Keratinocyte (primary cell): ENCODE results near the gene FSTL5. TPM values are rescaled to one million over a fixed set of nuclear protein-coding genes. Genes with fewer than 3 reads are reported as not detected.

ENCODE experiments used
- DNase-seq: peaks from one replicate; pipeline ENCODE4 v3.0.0-alpha.2; 2011; ENCODE audit warnings: low read depth, missing footprints, low spot score
- FAIRE-seq: peaks from 2 replicates; lab custom pipeline; 2011; peaks lifted over from hg19 to GRCh38; lab: Jason Lieb, UNC
- H2AFZ ChIP-seq: 2 replicates; pipeline ENCODE4 v1.6.0; 2012; ENCODE audit warnings: low read length, control low read depth, inconsistent platforms; ENCODE audit not compliant: control insufficient read depth
- H3K27ac ChIP-seq: 2 replicates; pipeline ENCODE4 v1.5.1; 2011; ENCODE audit warnings: low read length; ENCODE audit not compliant: control insufficient read depth, insufficient read depth
- H3K27me3 ChIP-seq: 3 replicates; pipeline ENCODE4 v1.6.0; 2011; ENCODE audit warnings: low read length; ENCODE audit not compliant: control insufficient read depth, insufficient read depth; ENCODE audit errors: extremely low read depth
- H3K36me3 ChIP-seq, 2 experiments: 2 replicates in 1 of 2; 3 replicates in 1 of 2; pipeline ENCODE4 v1.5.1; 2011; ENCODE audit warnings: low read length in 2 of 2, mild to moderate bottlenecking in 1 of 2; ENCODE audit not compliant: control insufficient read depth in 2 of 2, insufficient read depth in 2 of 2; ENCODE audit errors: extremely low read depth in 1 of 2
- H3K4me1 ChIP-seq: 3 replicates; pipeline ENCODE4 v1.5.1; 2011; ENCODE audit warnings: low read length; ENCODE audit not compliant: control insufficient read depth, insufficient read depth; ENCODE audit errors: extremely low read depth
- H3K4me2 ChIP-seq: 3 replicates; pipeline ENCODE4 v1.6.0; 2011; ENCODE audit warnings: low read depth, low read length; ENCODE audit not compliant: control insufficient read depth, insufficient read depth; ENCODE audit errors: extremely low read depth
- H3K4me3 ChIP-seq, 3 experiments: fragments of 200-600 bp in 1 of 3; sonication (generic) in 1 of 3; 2 replicates in 2 of 3; 3 replicates in 1 of 3; pipeline ENCODE4 v1.5.1; 2011 to 2016; ENCODE audit warnings: low read length in 3 of 3, mild to moderate bottlenecking in 3 of 3, control low read depth in 2 of 3, inconsistent platforms in 1 of 3, low read depth in 1 of 3, mixed read lengths in 1 of 3, mixed run types in 1 of 3, moderate library complexity in 1 of 3; ENCODE audit not compliant: control insufficient read depth in 2 of 3, insufficient read depth in 2 of 3; ENCODE audit errors: extremely low read depth in 1 of 3
- H3K79me2 ChIP-seq: 2 replicates; pipeline ENCODE4 v1.6.0; 2012; ENCODE audit warnings: low read length; ENCODE audit not compliant: control insufficient read depth, insufficient read depth
- H3K9ac ChIP-seq: 3 replicates; pipeline ENCODE4 v1.6.0; 2011; ENCODE audit warnings: low read length; ENCODE audit not compliant: control insufficient read depth, insufficient read depth; ENCODE audit errors: extremely low read depth
- H3K9me1 ChIP-seq: 3 replicates; pipeline ENCODE4 v1.6.0; 2011; ENCODE audit warnings: low read length; ENCODE audit not compliant: control insufficient read depth, insufficient read depth; ENCODE audit errors: extremely low read depth
- H3K9me3 ChIP-seq: 2 replicates; pipeline ENCODE4 v1.5.1; 2012; ENCODE audit warnings: low read depth, low read length; ENCODE audit not compliant: control insufficient read depth
- H4K20me1 ChIP-seq: 3 replicates; pipeline ENCODE4 v1.6.0; 2011; ENCODE audit warnings: low read length; ENCODE audit not compliant: control insufficient read depth, insufficient read depth; ENCODE audit errors: extremely low read depth
- EZH2 ChIP-seq: IDR thresholded peaks from one replicate; pipeline ENCODE4 v1.6.1; 2012; ENCODE audit warnings: inconsistent platforms, mild to moderate bottlenecking, low read length, moderate library complexity
- dilution Hi-C: fragments of 300-500 bp; cut with MboI; formaldehyde crosslinking; loops from one replicate; pipeline ENCODE4 v1.7.0; 2020; ENCODE audit warnings: low sequenced_read_pairs; ENCODE audit not compliant: extremely low pct_ligation_motif_present
- polyA plus RNA-seq, 5 experiments: library from polyadenylated mRNA; depleted of rRNA in 3 of 5; stranded (reverse) in 3 of 5; stranded (forward) in 1 of 5; unstranded in 1 of 5; fragments of >200 nt; gene quantifications; 1 replicate in 1 of 5; 2 replicates in 3 of 5; 3 replicates in 1 of 5; pipeline versions ENCODE4 v1.2.1 to v1.2.3, GENCODE V29; 2011 to 2012; ENCODE audit warnings: missing spikeins in 2 of 5, low read depth in 1 of 5, low replicate concordance in 1 of 5
- TF ChIP-seq, protein P1 (sequence below), 3 experiments: IDR thresholded peaks in 1 of 3; conservative IDR thresholded peaks in 1 of 3; optimal IDR thresholded peaks in 1 of 3; 2 replicates in 2 of 3; 3 replicates in 1 of 3; pipeline versions ENCODE3 to v1.5.1; 2011; ENCODE audit warnings: low read length in 3 of 3, mild to moderate bottlenecking in 3 of 3, moderate library complexity in 2 of 3, control low read depth in 1 of 3, inconsistent platforms in 1 of 3; ENCODE audit not compliant: insufficient read depth in 2 of 3; ENCODE audit errors: extremely low read depth in 1 of 3

Gene FSTL5
- polyA plus RNA-seq, 1 donor (not counting 4 experiments of a cell fraction or from before 2014, with no cell fraction given): not detected

DNA sequence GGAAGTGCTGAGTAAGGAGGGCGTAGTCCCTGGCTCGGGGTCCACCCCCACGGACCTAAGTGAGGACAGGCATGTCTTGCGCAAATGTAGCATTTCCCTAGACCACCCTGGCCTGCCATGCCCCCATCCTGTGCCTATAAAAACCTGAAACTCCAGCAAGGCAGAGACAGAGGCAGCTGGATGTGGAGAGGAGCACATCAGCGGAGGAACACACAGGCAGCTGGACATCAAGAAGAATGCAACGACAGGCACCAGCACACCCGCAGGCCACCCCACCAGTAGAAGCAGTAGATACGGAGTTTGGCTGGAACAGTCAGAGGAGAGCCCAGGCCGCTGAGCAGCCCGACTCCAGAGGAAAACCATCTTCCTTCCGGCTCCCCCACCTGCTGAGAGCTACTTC lies 345.9 kb downstream of the FSTL5 start:
- Histone ChIP-seq H3K79me2 (no peaks in the 10 kb centered on the region), H3K4me1 (no peaks in the 10 kb centered on the region), H3K36me3 (no peaks in the 10 kb centered on the region), H3K9me3 (no peaks in the 10 kb centered on the region), H3K27me3 (no peaks in the 10 kb centered on the region), H3K9me1 (no peaks in the 10 kb centered on the region), H4K20me1 (no peaks in the 10 kb centered on the region), H3K9ac (no peak overlapping the region), H3K4me2 (no peak overlapping the region), H3K4me3 (no peak overlapping the region), H2AFZ (no peak overlapping the region), H3K27ac (no peak overlapping the region)
- no peak for FAIRE-seq
- dilution Hi-C loops: no loop called here
- no peak for DNase-seq
- TF ChIP-seq, protein P1, sequence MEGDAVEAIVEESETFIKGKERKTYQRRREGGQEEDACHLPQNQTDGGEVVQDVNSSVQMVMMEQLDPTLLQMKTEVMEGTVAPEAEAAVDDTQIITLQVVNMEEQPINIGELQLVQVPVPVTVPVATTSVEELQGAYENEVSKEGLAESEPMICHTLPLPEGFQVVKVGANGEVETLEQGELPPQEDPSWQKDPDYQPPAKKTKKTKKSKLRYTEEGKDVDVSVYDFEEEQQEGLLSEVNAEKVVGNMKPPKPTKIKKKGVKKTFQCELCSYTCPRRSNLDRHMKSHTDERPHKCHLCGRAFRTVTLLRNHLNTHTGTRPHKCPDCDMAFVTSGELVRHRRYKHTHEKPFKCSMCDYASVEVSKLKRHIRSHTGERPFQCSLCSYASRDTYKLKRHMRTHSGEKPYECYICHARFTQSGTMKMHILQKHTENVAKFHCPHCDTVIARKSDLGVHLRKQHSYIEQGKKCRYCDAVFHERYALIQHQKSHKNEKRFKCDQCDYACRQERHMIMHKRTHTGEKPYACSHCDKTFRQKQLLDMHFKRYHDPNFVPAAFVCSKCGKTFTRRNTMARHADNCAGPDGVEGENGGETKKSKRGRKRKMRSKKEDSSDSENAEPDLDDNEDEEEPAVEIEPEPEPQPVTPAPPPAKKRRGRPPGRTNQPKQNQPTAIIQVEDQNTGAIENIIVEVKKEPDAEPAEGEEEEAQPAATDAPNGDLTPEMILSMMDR (optimal IDR thresholded peaks at IDR 0.05 in 1 of 3, IDR thresholded peaks at IDR 0.05 in 1 of 3, conservative IDR thresholded peaks at IDR 0.05 in 1 of 3; ENCODE audit: extremely low read depth in 1 of 3, insufficient read depth in 2 of 3, low read length in 3 of 3): no peak
- TF ChIP-seq EZH2: no peak

DNA sequence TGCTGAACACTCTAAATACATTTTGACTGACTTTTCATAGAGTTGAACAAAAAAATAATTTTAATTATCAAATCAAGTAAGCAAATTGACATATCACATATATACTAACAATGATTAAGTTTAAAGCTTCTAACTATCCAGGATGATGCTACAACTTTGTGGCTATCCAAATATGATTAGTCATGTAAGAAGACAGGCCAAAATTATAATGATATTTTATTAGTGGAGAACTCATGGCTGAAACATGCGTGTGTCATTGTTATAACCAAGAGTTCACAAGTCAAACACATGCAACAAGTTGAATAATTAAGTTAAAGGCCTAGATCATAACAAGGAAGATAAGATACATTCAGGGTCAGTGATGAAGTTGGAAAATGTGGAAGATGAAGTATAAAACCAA lies 346.8 kb downstream of the FSTL5 start:
- H2AFZ ChIP-seq: no peak overlapping the region

More for the DNA sequence above, 346.8 kb downstream of the FSTL5 start:
- Histone ChIP-seq H3K9me3 (no peaks in the 10 kb centered on the region), H3K27ac (no peak overlapping the region), H3K4me2 (no peak overlapping the region), H3K36me3 (no peaks in the 10 kb centered on the region), H3K4me1 (no peaks in the 10 kb centered on the region), H3K9me1 (no peaks in the 10 kb centered on the region), H3K9ac (no peak overlapping the region), H3K27me3 (no peaks in the 10 kb centered on the region), H3K4me3 (no peak overlapping the region), H3K79me2 (no peaks in the 10 kb centered on the region), H4K20me1 (no peaks in the 10 kb centered on the region)
- TF ChIP-seq, protein P1 (optimal IDR thresholded peaks at IDR 0.05 in 1 of 3, IDR thresholded peaks at IDR 0.05 in 1 of 3, conservative IDR thresholded peaks at IDR 0.05 in 1 of 3; ENCODE audit: extremely low read depth in 1 of 3, insufficient read depth in 2 of 3, low read length in 3 of 3): no peak
- no peak for TF ChIP-seq EZH2
- dilution Hi-C loops: no loop called here
- FAIRE-seq (no peak), DNase-seq (no peak)
